Esophagus mucosa (tissue), 1 donor: ENCODE data around the gene VPS45. TPM values are rescaled to one million over a fixed set of nuclear protein-coding genes. Genes with fewer than 3 reads are reported as not detected.
"Not testable (repeated sequence)": the region's sequence is repeated elsewhere in the genome, so short reads cannot be mapped to it uniquely, and the experiment has no call there.

ENCODE experiments used
- ATAC-seq: fragments of 200-7000 bp; cut with Tn5 transposase; one replicate; pipeline ENCODE4 v1.9.1; 2020
- total RNA-seq: library from RNA; stranded (reverse); gene quantifications from one replicate; pipeline ENCODE4 v1.2.4, GENCODE V29; 2023
- donor health status: DM: yes; HTN: yes; CAD: no.

Gene VPS45
- total RNA-seq, 1 donor from 2014 or later, result 22.4 TPM

DNA sequence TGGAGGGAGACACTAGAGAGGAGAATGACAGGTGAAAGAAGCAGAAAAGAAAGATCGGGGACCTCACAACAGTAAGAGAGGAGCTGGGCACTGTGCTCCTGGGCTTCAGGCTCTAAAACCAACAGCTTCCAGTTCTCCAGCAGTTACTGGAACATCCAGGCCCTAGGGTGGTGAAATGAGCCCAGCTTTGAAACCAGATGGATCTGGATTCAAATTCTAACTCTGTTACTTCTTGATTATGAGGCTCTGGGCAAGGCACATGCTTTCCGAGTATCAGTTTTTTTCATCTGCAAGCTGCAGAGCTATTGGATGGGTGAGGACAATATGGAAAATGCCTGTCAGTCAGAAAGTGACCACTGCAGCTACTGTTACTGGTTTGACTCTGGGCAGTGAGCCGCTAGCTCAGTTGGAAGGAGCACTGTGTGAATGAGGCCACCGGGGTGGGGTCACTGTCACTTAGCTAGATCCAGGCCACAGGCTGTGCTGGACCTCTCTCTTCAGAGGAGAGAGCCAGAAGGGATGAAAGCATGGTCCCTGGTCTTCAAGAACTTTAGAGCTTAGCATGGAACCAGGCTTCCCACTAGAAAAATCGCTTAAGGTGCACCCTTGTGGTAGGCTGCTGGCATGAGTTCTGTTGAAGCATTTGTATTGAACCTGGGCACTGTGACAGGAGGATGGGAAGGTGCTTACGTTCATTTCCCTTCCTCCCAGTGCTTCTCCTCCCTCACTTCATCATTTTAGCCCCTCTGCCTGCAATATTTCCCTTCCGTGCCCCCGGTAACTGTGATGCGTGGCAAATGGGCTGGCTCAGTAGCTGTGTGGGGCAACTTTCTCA is 94.4 kb downstream of the VPS45 start:
- no peak for ATAC-seq

DNA sequence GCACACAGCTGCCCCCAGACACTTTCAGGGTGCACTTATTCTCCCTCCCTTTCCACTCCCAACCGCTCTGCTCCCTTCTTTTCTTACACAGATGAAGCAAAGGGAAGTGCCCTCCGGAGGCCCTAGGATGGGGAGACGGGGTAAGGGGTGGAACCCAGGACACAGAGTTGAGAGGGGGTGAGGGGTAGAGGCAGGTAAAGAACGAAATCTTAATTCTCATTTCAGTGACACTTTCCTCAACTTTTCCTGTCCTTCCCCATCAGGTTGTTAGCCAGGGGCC is 94.9 kb downstream of the VPS45 start:
- ATAC-seq, result no peak

DNA sequence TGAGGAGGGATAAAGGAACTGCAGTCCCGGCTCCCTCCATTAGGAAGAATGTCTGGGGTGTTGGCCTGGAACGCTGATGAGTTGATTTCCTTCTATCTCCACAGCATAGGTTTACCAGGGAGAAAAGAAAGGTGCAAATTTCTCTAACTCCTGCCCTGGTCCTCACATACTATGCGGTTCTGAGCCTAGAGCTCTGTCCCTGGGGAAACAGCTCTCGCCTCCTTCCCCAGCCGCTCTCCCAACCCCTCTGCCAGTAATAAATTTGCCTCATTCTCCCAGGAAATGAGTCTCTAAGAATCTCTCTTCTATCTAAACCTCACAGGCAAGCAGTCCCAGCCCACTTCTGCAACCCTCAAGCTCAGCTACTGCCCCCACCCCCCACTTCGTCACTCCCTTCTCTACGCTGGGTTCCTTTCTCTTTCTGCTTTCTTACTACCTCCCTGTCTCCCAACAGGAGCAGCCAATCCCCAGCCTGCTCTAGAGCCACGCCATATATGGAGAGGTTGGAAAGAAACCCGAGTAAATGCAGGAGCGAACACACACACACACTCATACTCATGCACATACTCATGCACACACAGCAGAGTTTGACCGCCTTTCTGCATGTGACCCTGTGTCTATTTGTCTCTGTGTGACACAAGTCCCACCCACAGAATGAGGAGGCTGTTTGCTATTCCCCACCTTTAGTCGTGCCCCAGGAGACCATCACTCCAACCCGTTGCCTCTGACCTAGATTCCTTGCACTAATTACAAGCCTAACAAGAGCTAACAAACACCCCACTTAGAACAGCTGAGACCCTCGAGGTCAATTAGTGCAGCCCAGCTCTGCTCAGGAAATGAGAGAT is 95.5 kb downstream of the VPS45 start:
- peak; percentile 97 for ATAC-seq

DNA sequence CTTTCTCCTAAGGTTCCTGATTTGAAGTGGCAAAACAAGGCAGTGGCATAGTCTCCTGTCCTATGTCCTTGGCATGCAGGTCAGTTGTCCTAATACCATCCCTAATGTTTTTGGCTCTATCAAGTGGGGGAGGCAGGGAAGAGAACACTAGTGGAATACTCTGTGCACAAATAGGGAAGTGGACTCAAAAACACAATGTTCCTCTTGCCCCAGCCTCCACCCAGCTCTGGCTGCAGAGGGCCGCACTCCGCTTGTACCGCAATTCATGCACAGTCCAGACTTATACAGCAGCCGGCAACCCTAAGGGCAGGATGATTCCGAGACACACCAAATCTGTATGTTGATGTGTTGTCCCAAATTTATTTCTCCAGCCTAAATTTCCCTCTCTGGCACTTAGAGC is 96.6 kb downstream of the VPS45 start:
- no peak for ATAC-seq

DNA sequence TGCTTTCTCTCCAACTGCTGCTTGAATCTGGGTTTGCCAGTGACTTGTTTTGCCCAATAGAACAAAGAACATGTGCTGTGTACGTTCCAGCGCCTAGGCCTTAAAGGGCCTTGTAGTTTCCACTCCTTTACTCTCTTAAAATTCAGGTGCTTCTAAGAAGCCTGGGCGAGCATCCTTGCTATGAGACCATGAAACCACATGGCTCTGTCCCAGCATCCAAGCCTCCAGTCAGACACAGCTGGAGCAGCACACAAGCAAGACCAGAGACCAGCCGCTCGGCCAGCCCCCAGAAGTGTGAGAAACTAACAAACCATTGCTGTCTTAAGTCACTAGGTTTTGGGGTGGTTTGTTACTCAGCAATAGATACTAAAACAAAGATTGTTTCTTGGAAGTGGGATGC is 97.2 kb downstream of the VPS45 start:
- ATAC-seq, result no peak

DNA sequence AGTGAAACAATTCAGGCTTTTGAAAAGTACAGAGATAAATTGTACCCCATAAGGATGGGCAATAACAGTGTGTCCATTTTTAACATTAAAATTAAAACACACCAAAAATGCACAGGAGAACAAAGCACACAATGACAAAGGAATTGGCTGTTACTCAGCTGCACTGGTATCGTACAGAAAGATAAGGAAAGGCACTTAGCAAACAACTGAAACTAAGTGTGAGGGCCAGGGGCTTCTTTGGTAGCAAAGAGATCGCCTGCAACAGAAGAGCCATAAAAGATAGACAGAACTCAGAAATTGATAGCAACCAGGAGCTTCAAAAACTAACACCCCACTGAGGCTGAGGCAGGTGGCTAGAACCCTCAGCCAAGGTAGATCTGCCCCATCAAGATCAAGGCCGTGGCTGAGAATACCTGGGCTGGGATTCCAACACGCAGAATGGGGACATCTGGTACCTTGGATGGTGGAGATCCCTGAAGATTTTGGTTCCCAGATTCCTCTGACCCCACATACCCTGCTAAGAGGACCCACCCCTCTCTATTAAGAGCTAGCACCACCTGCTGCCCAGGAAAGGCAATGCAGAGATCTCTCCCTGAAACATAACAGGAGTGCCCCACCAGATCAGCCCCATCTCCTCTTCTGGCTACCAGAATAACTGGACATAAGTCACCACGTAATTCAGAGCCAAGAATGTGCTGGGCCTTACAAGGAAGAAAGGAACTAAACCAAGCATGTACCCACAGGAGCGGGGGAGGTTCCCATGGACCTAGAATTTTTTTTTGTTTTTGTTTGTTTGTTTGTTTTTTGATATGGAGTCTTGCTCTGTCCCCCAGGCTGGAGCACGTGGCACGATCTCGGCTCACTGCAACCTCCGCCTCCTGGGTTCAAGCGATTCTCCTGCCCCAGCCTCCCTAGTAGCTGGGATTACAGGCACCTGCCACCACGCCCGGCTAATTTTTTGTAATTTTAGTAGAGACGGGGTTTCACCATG is 98.3 kb downstream of the VPS45 start:
- no peak for ATAC-seq

DNA sequence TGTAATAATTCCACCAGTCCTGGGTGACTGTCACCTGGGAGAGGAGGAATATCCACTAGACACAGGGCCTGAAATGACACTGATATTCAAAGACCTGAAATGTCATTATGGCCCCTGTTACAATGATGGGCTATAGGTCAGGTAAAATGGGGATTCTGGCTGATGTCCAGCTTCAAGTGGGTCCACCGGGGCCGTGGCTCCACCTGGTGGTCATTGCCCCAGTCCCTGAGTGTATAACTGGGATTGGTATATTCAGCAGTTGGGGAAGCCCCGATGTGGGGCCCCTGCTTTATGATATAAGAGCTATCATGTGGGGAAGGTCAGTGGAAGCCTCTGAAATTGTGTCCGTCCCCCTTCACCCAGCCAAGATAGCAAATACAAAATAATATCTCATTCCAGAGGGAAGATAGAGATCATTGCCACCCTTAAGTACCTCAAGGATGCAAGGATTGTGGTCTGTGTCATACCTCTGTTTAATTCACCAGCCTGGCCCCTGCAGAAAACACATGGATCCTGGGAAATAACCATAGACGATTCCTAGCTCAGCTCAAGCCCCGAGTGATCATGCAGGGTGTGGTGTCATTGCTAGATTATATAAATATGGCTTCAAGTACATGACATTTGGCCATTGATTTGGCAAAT is 101.5 kb downstream of the VPS45 start:
- ATAC-seq, result peak; percentile 48

DNA sequence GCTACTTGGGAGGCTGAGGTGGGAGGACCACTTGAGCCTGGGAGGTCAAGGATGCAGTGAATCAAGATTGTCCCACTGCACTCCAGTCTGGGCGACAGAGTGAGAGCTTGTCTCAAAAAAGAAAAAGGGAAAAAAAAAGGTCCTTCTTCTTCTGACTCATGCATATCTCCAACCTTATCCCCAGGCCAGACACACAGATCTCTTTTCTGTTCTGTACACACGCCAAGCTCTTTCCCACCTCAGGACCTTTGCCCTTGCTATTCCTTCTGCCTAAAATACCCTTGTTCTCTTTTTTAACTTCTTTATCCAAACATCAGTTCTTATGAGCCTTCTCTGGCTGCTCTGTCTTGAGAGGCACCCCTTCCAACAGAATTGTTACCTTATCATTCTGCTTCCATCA is 104.2 kb downstream of the VPS45 start:
- ATAC-seq, result no peak

DNA sequence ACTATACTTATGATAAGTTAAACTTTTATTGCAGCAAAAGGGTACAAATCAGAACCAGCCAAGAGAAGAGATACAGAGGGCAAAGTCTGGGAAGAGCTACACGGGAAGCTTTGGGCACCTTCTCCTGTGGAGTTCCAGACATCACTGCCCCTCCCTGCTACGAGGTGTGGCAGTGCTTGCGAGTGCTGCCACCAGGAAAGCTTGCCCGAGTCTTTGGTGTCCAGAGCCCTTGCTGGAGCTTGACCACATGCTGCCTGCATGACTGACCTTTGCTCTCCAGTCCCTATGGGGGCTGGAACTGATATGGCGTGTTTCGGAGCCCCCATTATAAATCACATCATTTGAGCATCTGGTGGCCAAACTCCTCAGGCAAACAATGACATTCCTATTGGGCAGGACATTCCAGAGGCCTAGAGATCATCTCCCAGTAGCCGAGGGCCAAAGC is 105.6 kb downstream of the VPS45 start:
- ATAC-seq, result no peak

DNA sequence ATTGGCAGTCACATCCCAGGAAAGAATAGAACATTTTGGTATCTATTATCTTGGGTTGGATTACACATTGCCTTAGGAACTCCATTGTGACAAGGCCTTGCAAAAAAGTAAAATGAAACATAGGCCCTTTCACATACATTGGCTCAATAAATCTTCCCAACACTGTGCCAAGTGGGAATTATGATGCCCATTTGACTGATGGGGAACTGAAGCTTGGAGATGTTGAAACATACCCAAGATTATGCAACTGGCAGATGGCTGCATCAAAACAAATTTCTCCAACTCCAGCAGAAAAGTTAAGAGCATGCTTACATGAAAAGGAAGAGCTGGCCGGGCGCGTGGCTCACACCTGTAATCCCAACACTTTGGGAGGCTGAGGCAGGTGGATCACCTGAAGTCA is 109.0 kb downstream of the VPS45 start:
- ATAC-seq, result no peak

DNA sequence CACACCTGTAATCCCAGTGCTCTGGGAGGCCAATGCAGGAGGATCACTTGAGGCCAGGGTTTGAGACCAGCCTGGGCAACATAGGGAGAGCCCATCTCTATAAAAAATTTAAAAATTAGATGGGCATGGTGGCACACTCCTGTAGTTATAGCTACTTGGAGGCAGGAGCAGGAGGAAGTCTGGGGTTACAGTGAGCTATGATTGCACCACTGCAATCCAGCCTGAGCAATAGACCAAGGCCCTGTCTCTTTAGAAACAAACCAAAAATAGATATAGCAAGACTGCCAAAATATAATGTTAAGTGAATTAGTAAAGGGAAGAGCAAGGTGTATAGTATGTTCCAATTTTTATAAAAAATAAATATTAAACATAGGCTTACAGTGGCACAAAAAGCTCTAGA is 111.0 kb downstream of the VPS45 start:
- ATAC-seq, result no peak

DNA sequence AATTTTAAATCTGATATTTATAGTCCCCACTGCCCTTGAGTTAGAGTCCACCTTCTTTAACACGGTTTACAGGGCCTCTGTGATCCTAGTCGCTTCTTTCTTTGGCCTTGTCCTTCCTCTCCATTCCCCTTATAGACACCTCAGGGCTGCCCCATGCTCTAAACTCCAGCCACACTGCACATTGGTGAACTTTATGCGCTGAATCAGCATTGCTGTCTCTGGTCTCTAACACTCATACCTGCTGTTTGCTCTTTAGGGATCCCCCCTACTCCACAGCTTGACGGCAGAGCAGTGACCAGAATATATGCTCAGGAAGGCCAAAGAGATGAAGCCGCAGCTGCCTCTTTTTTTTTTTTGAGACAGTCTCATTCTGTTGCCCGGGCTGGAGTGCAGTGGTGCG is 112.3 kb downstream of the VPS45 start:
- no peak for ATAC-seq

DNA sequence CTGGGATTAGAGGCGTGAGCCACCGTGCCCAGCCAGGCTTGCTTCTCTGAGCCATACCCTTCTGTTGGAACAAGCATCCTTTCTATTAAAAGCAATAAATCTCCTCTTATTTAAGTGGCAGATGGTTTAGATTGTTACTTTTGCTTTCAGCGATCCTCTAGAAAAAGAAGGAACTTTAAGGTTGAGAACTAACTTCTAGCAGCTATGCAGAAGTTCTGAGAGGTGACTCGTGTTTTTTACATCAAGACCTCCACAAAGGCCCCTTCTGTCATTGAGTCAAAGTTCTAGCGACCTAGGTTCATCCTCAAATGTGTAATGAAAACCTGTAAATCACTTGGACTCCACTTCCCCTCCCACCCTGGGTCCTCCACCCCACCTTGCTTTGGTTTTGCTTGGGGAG is 112.9 kb downstream of the VPS45 start:
- no peak for ATAC-seq

DNA sequence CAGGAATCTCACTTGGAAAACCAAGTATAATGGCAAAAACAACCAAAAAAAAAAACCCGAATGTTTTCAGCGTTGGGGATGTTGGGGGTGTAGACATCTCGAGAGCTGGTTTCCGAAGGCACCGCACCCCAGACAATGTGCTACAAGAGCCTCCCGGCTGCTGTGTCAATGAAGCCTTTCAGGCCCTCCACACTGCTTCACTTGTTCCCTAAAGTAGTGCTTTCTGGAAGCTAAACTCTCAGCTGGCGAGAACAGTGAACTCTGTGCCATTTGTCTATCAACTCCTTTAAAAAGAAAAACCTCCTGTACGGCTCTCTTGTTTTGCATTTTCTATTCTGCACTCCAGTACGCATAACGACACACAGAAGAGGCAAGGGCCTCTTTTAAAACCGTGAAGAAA is 114.7 kb downstream of the VPS45 start:
- no peak for ATAC-seq

DNA sequence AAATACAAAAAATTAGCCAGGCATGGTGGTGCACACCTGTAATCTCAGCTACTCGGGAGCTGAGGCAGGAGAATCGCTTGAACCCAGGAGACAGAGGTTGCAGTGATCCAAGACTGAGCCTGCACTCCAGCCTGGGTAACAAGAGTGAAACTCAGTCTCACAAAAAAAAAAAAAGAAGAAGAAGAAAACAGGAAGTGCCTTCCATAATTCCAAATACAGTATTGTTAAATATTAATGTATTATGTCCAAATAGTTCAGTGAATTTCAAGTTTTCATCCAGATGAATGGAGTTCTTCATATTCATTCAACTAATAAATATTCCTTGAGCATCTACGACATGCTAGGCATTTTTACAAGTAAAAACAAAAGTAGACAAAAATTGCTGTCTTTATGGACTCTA is 115.5 kb downstream of the VPS45 start:
- no peak for ATAC-seq

DNA sequence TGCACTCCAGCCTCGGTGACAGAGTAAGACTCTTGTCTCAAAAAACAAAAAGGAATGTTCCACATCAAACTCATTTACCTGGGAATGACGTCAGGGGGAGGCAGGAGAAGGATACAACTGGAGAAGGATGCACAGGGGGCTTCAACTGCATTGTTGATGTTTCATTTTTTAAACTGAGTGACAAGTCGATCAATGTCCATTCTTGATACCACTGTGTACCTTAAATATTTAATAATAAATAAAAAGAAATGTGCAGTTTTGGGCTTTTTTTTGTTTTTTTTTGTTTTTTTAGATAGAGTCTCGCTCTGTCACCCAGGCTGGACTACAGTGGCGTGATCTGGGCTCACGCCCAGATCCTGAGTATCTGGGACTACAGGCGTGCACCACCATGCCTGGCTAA is 117.9 kb downstream of the VPS45 start:
- ATAC-seq, result no peak

DNA sequence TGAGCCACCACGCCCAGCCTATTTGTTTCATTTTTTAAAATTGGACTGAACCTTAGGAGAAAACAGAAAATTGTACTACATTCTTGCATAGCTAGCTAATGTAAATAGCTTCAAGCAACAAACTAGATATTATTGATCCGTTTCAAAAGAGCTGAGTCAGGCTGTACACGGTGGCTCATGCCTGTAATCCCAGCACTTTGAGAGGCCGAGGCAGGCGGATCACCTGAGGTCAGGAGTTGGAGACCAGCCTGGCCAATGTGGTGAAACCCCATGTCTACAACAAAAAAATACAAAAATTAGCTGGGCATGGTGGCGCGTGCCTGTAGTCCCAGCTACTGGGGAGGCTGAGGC is 118.8 kb downstream of the VPS45 start:
- ATAC-seq, result not testable (repeated sequence)

DNA sequence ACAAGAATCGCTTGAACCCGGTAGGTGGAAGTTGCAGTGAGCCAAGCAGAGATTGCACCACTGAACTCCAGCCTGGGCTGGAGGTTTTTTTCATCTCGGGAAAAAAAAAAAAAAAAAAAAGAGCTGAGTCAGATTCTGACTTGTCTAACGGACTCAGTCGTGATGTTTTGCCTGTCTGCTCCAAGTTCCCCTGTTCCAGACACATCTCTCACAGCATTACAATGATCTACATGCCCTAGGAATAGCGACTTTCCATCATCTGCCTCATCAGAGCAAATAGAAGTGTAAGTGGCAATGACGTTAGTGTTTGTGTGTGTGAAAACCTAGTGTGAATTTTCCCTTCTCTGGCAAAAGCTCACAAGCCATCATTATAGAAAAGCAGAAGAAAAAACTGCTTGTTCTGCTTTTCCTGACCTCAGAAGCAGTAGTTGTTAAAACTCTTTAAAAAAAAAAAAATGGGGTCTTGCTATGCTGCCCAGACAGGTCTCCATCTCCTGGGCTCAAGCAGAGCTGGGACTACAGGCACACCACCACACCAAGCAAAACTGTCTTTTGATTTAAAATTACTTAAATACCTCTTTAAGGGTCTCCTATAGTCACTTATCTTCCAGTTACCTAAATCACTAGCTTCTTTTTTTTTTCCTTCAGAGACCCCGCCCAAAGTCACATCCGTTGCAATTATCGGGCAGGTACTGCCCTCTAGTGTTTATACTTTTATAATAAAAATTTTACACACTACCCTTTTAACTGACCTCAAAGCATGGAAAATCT is 119.4 kb downstream of the VPS45 start:
- ATAC-seq, result peak; percentile 52

DNA sequence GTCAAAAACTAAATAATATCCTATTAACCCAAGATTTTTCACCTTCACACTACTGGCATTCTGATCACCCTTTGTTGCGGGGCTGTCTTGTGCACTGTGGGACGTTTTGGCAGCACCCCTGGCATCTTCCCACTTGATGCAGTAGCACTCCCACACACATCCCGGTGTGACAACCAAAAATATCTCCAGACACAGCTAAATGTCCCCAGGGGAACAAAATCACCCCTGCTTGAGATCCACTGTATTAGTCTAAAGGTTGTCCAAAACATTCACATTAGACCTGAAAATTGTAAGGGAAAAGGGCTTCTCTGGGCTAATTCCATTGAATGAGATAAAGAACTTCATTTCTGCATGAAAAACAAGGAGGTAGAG is 120.0 kb downstream of the VPS45 start:
- peak; percentile 10 for ATAC-seq

DNA sequence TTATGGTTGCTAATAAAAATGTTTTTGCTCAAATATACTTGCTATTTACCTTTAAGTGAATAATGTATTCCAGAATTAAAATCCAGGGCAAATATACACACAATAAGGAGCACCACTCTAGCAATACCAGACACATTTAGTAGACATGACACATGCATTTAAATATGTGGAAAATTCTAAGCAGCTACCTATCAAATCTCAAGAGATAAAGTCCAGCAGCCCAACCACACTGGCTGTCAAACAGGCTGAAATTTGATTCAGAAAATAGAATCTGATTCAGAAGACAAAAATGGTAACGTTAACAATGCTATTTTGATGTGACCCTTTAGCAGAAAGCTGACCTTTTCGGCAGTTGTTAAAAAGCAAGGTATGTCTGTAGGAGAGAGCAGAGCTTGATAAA is 124.4 kb downstream of the VPS45 start:
- ATAC-seq, result no peak

DNA sequence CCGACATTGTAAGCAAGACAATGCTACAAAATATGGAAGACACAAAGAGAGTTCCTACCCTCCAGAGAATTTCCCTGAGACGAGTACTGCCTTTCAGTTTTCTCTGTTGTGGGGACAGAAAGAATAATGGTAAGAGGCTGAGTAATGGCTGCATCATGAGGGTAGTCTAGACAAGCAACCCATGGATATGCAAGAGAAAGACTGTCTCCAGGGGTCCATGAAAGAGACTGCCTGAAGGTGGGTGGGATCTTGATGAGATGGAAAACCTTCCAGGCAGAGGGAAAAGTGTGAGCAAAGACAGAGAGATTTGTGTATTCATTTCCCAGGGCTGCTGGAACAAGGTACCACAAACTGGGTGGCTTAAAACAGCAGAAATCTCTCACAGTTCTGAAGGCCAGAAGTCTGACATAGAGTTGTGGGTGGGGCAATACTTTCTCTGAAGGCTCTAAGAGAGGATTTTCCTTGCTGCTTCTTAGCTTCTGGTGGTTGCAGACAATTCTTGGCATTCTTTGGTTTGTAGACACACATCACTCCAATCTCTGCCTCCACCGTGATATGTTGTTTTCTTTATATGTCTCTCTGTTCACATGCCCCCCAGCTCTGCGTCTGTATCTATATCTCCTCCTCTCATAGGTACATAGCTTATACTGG is 126.9 kb downstream of the VPS45 start:
- no peak for ATAC-seq
